SK-N-SH treated with all-trans-retinoic acid at 6 μM for 48 hours (cell line): ENCODE data around the gene CHPF.

ENCODE experiments used
- ATAC-seq: fragments of 200-7000 bp; cut with Tn5 transposase; 3 replicates; pipeline ENCODE4 v1.9.1; 2020; ENCODE audit warnings: mild to moderate bottlenecking, moderate library complexity
- ARNTL ChIP-seq: fragments of 450-650 bp; formaldehyde crosslinking; IDR thresholded peaks from 2 replicates; pipeline ENCODE4 v1.5.0; 2020; ENCODE audit warnings: low read depth, mild to moderate bottlenecking, moderate library complexity, borderline replicate concordance
- BACH2 ChIP-seq: fragments of 250-450 bp; sonication (Bioruptor Pico); IDR thresholded peaks from 2 replicates; pipeline ENCODE4 v1.9.0; 2021; ENCODE audit warnings: mild to moderate bottlenecking, borderline replicate concordance
- CSDC2 ChIP-seq: fragments of 250-450 bp; sonication (Bioruptor Pico); IDR thresholded peaks from 2 replicates; pipeline ENCODE4 v1.5.0; 2020; ENCODE audit warnings: mild to moderate bottlenecking, moderate library complexity
- ESRRG ChIP-seq: fragments of 250-450 bp; sonication (Bioruptor Pico); IDR thresholded peaks from 2 replicates; pipeline ENCODE4 v1.6.1; 2021; ENCODE audit warnings: mild to moderate bottlenecking
- ISL1 ChIP-seq: fragments of 250-450 bp; sonication (Bioruptor Pico); IDR thresholded peaks from 2 replicates; pipeline ENCODE4 v2.1.2; 2022; ENCODE audit warnings: mild to moderate bottlenecking, moderate library complexity
- OSR1 ChIP-seq: fragments of 250-450 bp; sonication (Bioruptor Pico); IDR thresholded peaks from 2 replicates; pipeline ENCODE4 v1.8.0; 2022; ENCODE audit warnings: moderate library complexity, mild to moderate bottlenecking, inconsistent platforms
- PPARA ChIP-seq: fragments of 250-450 bp; sonication (Bioruptor Pico); IDR thresholded peaks from 2 replicates; pipeline ENCODE4 v1.5.0; 2020; ENCODE audit warnings: mild to moderate bottlenecking, borderline replicate concordance
- RARB ChIP-seq: fragments of 250-450 bp; sonication (Bioruptor Pico); IDR thresholded peaks from 2 replicates; pipeline ENCODE4 v1.8.0; 2021; ENCODE audit warnings: mild to moderate bottlenecking, moderate library complexity
- SNAI2 ChIP-seq: fragments of 250-450 bp; sonication (Bioruptor Pico); IDR thresholded peaks from 2 replicates; pipeline ENCODE4 v1.5.0; 2020; ENCODE audit warnings: mild to moderate bottlenecking, moderate library complexity
- TOX ChIP-seq: fragments of 250-450 bp; sonication (Bioruptor Pico); IDR thresholded peaks from 2 replicates; pipeline ENCODE4 v1.8.0; 2021; ENCODE audit warnings: mild to moderate bottlenecking, moderate library complexity, borderline replicate concordance
- ZC3H10 ChIP-seq: fragments of 250-450 bp; sonication (Bioruptor Pico); IDR thresholded peaks from 2 replicates; pipeline ENCODE4 v1.5.1; 2021; ENCODE audit warnings: mild to moderate bottlenecking, moderate library complexity
- ZNF565 ChIP-seq: fragments of 450-650 bp; formaldehyde crosslinking; conservative IDR thresholded peaks from 2 replicates; pipeline ENCODE4 v1.5.0; 2020; ENCODE audit warnings: low read depth, mild to moderate bottlenecking, moderate library complexity
- ZNF70 ChIP-seq: fragments of 450-650 bp; formaldehyde crosslinking; IDR thresholded peaks from 2 replicates; pipeline ENCODE4 v1.5.0; 2020; ENCODE audit warnings: mild to moderate bottlenecking, moderate library complexity
- TF ChIP-seq, protein P1 (sequence below): fragments of 250-450 bp; sonication (Bioruptor Pico); IDR thresholded peaks from 2 replicates; pipeline ENCODE4 v1.8.0; 2020; ENCODE audit warnings: mild to moderate bottlenecking, moderate library complexity, borderline replicate concordance
- TF ChIP-seq, protein P2 (sequence below): fragments of 250-450 bp; sonication (Bioruptor Pico); IDR thresholded peaks from 2 replicates; pipeline ENCODE4 v1.5.1; 2020; ENCODE audit warnings: low read depth, mild to moderate bottlenecking, moderate library complexity
- TF ChIP-seq, protein P3 (sequence below): fragments of 250-450 bp; sonication (Bioruptor Pico); IDR thresholded peaks from 2 replicates; pipeline ENCODE4 v1.5.1; 2021; ENCODE audit warnings: mild to moderate bottlenecking, moderate library complexity
- TF ChIP-seq, protein P4 (sequence below): fragments of 250-450 bp; sonication (Bioruptor Pico); IDR thresholded peaks from 2 replicates; pipeline ENCODE4 v1.8.0; 2021; ENCODE audit warnings: low read depth, mild to moderate bottlenecking, moderate library complexity, borderline replicate concordance
- TF ChIP-seq, protein P5 (sequence below): fragments of 250-450 bp; sonication (Bioruptor Pico); IDR thresholded peaks from 2 replicates; pipeline ENCODE4 v1.5.0; 2020; ENCODE audit warnings: mild to moderate bottlenecking, moderate library complexity

Gene CHPF

GRCh38 chr2:219524817-219525216 lies 18.8 kb downstream of the CHPF start:
- ATAC-seq, result no peak
- TF ChIP-seq ZNF70 (CRISPR knock-in tag) (no peak), RARB (no peak), CSDC2 (CRISPR knock-in tag) (no peak), PPARA (CRISPR knock-in tag) (no peak), OSR1 (CRISPR knock-in tag) (no peak), TOX (no peak), ESRRG (CRISPR knock-in tag) (no peak), ZNF565 (CRISPR knock-in tag) (no peak), ZC3H10 (CRISPR knock-in tag) (no peak), SNAI2 (CRISPR knock-in tag) (no peak)
- TF ChIP-seq, protein P1, sequence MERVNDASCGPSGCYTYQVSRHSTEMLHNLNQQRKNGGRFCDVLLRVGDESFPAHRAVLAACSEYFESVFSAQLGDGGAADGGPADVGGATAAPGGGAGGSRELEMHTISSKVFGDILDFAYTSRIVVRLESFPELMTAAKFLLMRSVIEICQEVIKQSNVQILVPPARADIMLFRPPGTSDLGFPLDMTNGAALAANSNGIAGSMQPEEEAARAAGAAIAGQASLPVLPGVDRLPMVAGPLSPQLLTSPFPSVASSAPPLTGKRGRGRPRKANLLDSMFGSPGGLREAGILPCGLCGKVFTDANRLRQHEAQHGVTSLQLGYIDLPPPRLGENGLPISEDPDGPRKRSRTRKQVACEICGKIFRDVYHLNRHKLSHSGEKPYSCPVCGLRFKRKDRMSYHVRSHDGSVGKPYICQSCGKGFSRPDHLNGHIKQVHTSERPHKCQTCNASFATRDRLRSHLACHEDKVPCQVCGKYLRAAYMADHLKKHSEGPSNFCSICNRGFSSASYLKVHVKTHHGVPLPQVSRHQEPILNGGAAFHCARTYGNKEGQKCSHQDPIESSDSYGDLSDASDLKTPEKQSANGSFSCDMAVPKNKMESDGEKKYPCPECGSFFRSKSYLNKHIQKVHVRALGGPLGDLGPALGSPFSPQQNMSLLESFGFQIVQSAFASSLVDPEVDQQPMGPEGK (CRISPR knock-in tag), result no peak
- TF ChIP-seq, protein P2, sequence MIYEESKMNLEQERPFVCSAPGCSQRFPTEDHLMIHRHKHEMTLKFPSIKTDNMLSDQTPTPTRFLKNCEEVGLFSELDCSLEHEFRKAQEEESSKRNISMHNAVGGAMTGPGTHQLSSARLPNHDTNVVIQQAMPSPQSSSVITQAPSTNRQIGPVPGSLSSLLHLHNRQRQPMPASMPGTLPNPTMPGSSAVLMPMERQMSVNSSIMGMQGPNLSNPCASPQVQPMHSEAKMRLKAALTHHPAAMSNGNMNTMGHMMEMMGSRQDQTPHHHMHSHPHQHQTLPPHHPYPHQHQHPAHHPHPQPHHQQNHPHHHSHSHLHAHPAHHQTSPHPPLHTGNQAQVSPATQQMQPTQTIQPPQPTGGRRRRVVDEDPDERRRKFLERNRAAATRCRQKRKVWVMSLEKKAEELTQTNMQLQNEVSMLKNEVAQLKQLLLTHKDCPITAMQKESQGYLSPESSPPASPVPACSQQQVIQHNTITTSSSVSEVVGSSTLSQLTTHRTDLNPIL (CRISPR knock-in tag), result no peak
- TF ChIP-seq, protein P3, sequence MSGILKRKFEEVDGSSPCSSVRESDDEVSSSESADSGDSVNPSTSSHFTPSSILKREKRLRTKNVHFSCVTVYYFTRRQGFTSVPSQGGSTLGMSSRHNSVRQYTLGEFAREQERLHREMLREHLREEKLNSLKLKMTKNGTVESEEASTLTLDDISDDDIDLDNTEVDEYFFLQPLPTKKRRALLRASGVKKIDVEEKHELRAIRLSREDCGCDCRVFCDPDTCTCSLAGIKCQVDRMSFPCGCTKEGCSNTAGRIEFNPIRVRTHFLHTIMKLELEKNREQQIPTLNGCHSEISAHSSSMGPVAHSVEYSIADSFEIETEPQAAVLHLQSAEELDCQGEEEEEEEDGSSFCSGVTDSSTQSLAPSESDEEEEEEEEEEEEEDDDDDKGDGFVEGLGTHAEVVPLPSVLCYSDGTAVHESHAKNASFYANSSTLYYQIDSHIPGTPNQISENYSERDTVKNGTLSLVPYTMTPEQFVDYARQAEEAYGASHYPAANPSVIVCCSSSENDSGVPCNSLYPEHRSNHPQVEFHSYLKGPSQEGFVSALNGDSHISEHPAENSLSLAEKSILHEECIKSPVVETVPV, result no peak

DNA sequence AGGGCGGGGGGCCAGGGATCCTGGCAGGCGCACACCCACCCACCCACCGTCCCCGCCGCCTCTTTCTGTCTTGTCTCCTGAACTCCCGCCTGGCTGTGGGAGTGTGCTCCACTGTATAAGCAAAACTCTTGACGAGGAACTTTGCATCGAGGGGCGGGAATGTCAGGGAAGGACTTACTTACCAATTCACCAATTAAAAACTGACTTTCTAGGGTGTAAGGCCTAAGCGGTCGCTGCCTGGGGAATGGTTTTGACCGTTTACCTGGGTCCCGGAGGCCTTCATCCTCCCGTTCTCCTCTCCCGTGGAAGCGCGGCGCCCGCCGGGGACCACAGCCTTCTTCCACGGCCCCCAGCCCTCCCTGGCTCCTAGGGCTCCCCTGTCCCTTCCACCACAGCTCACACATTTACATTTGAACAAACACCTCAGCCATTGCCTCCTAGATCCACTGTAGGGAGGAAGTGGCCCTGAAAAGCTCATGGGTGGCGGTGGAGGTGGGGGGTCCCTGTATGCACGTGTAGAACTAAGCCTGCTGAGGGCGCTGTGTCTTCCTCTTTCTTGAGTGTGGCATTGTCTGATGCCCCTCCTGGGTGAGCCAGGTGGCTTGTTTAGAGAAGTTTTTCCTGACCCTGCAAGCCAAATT lies 20.5 kb downstream of the CHPF start:
- ATAC-seq, result no peak
- TF ChIP-seq ISL1 (CRISPR knock-in tag) (no peak), ZNF565 (CRISPR knock-in tag) (no peak), ESRRG (CRISPR knock-in tag) (no peak), ZC3H10 (CRISPR knock-in tag) (no peak), PPARA (CRISPR knock-in tag) (no peak), BACH2 (CRISPR knock-in tag) (no peak), TOX (no peak), CSDC2 (CRISPR knock-in tag) (no peak), ZNF70 (CRISPR knock-in tag) (no peak), ARNTL (no peak), RARB (no peak)
- TF ChIP-seq, protein P1 (CRISPR knock-in tag), result no peak
- TF ChIP-seq, protein P4, sequence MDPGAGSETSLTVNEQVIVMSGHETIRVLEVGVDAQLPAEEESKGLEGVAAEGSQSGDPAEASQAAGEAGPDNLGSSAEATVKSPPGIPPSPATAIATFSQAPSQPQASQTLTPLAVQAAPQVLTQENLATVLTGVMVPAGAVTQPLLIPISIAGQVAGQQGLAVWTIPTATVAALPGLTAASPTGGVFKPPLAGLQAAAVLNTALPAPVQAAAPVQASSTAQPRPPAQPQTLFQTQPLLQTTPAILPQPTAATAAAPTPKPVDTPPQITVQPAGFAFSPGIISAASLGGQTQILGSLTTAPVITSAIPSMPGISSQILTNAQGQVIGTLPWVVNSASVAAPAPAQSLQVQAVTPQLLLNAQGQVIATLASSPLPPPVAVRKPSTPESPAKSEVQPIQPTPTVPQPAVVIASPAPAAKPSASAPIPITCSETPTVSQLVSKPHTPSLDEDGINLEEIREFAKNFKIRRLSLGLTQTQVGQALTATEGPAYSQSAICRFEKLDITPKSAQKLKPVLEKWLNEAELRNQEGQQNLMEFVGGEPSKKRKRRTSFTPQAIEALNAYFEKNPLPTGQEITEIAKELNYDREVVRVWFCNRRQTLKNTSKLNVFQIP (CRISPR knock-in tag), result no peak
- TF ChIP-seq, protein P5, sequence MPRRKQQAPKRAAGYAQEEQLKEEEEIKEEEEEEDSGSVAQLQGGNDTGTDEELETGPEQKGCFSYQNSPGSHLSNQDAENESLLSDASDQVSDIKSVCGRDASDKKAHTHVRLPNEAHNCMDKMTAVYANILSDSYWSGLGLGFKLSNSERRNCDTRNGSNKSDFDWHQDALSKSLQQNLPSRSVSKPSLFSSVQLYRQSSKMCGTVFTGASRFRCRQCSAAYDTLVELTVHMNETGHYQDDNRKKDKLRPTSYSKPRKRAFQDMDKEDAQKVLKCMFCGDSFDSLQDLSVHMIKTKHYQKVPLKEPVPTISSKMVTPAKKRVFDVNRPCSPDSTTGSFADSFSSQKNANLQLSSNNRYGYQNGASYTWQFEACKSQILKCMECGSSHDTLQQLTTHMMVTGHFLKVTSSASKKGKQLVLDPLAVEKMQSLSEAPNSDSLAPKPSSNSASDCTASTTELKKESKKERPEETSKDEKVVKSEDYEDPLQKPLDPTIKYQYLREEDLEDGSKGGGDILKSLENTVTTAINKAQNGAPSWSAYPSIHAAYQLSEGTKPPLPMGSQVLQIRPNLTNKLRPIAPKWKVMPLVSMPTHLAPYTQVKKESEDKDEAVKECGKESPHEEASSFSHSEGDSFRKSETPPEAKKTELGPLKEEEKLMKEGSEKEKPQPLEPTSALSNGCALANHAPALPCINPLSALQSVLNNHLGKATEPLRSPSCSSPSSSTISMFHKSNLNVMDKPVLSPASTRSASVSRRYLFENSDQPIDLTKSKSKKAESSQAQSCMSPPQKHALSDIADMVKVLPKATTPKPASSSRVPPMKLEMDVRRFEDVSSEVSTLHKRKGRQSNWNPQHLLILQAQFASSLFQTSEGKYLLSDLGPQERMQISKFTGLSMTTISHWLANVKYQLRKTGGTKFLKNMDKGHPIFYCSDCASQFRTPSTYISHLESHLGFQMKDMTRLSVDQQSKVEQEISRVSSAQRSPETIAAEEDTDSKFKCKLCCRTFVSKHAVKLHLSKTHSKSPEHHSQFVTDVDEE (CRISPR knock-in tag), result no peak
- TF ChIP-seq, protein P2 (CRISPR knock-in tag), result no peak
